ENCODE measurements around the gene MECR. TPM values are rescaled to one million over a fixed set of nuclear protein-coding genes. Genes with fewer than 3 reads are reported as not detected.

Gene MECR
- total and polyA plus RNA-seq, 2 experiments from 2014 or later: 25.7 to 32.3 TPM

DNA sequence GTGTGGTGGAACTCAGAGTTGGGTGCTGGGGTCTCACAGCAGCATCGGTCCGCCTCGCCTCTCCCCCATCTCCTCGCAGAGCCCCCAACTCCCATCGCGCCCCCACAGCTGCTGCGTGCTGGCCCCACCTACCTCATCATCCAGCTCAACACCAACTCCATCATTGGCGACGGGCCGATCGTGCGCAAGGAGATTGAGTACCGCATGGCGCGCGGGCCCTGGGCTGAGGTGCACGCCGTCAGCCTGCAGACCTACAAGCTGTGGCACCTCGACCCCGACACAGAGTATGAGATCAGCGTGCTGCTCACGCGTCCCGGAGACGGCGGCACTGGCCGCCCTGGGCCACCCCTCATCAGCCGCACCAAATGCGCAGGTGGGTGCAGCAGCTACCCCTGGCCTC, 29.8 kb upstream of the MECR start:
- Histone ChIP-seq H3K4me3 (peak overlapping the region; percentile 72), H3K36me3 (ENCODE audit: insufficient read depth) (no peaks in the 10 kb centered on the region), H3K79me2 (replicated peaks; ENCODE audit: insufficient read depth) (0 out of 2 replicates have a peak, but pooled peaks cover 6% of the 10 kb centered on the region), H3K4me2 (peak overlapping the region; percentile 95), H3F3A (replicated peaks; ENCODE audit: low read depth) (no peaks in the 10 kb centered on the region), H4K20me1 (replicated peaks; ENCODE audit: insufficient read depth) (peaks cover 2% of the 10 kb centered on the region; the same call in 1 of the 2 replicates), H2AFZ (peak overlapping the region; percentile 95), H3K4me1 (ENCODE audit: insufficient read depth) (peaks cover 31% of the 10 kb centered on the region), H3K9me2 (ENCODE audit: insufficient read depth) (no peaks in the 10 kb centered on the region), H3K27me3 (ENCODE audit: insufficient read depth) (peaks cover 50% of the 10 kb centered on the region), H3K27ac (ENCODE audit: low read depth) (no peak overlapping the region)
- Mint-ChIP-seq H3K9me3 (no peaks in the 10 kb centered on the region; the same call in 2 of the 3 replicates), H3K4me3 (peak overlapping the region; percentile 81), H3K27ac (no peak overlapping the region), H3K36me3 (ENCODE audit: low read depth) (peaks cover 5% of the 10 kb centered on the region; the same call in 2 of the 3 replicates), H3K27me3 (ENCODE audit: insufficient read depth, low read depth, poor library complexity) (peaks cover 49% of the 10 kb centered on the region), H3K4me1 (peaks cover 40% of the 10 kb centered on the region)
- ATAC-seq (peak; percentile 35), DNase-seq (ENCODE audit: low spot score) (peak; percentile 79)
- TF ChIP-seq ZNF114 (CRISPR knock-in tag; IDR thresholded peaks at IDR 0.05): no peak
- TF ChIP-seq, protein P1, sequence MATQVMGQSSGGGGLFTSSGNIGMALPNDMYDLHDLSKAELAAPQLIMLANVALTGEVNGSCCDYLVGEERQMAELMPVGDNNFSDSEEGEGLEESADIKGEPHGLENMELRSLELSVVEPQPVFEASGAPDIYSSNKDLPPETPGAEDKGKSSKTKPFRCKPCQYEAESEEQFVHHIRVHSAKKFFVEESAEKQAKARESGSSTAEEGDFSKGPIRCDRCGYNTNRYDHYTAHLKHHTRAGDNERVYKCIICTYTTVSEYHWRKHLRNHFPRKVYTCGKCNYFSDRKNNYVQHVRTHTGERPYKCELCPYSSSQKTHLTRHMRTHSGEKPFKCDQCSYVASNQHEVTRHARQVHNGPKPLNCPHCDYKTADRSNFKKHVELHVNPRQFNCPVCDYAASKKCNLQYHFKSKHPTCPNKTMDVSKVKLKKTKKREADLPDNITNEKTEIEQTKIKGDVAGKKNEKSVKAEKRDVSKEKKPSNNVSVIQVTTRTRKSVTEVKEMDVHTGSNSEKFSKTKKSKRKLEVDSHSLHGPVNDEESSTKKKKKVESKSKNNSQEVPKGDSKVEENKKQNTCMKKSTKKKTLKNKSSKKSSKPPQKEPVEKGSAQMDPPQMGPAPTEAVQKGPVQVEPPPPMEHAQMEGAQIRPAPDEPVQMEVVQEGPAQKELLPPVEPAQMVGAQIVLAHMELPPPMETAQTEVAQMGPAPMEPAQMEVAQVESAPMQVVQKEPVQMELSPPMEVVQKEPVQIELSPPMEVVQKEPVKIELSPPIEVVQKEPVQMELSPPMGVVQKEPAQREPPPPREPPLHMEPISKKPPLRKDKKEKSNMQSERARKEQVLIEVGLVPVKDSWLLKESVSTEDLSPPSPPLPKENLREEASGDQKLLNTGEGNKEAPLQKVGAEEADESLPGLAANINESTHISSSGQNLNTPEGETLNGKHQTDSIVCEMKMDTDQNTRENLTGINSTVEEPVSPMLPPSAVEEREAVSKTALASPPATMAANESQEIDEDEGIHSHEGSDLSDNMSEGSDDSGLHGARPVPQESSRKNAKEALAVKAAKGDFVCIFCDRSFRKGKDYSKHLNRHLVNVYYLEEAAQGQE (IDR thresholded peaks at IDR 0.05; ENCODE audit: unreplicated experiment): no peak
- TF ChIP-seq, protein P2, sequence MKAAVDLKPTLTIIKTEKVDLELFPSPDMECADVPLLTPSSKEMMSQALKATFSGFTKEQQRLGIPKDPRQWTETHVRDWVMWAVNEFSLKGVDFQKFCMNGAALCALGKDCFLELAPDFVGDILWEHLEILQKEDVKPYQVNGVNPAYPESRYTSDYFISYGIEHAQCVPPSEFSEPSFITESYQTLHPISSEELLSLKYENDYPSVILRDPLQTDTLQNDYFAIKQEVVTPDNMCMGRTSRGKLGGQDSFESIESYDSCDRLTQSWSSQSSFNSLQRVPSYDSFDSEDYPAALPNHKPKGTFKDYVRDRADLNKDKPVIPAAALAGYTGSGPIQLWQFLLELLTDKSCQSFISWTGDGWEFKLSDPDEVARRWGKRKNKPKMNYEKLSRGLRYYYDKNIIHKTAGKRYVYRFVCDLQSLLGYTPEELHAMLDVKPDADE (IDR thresholded peaks at IDR 0.05): no peak
- TF ChIP-seq STAT1 (IDR thresholded peaks at IDR 0.05; ENCODE audit: unreplicated experiment): no peak
- TF ChIP-seq, protein P3, sequence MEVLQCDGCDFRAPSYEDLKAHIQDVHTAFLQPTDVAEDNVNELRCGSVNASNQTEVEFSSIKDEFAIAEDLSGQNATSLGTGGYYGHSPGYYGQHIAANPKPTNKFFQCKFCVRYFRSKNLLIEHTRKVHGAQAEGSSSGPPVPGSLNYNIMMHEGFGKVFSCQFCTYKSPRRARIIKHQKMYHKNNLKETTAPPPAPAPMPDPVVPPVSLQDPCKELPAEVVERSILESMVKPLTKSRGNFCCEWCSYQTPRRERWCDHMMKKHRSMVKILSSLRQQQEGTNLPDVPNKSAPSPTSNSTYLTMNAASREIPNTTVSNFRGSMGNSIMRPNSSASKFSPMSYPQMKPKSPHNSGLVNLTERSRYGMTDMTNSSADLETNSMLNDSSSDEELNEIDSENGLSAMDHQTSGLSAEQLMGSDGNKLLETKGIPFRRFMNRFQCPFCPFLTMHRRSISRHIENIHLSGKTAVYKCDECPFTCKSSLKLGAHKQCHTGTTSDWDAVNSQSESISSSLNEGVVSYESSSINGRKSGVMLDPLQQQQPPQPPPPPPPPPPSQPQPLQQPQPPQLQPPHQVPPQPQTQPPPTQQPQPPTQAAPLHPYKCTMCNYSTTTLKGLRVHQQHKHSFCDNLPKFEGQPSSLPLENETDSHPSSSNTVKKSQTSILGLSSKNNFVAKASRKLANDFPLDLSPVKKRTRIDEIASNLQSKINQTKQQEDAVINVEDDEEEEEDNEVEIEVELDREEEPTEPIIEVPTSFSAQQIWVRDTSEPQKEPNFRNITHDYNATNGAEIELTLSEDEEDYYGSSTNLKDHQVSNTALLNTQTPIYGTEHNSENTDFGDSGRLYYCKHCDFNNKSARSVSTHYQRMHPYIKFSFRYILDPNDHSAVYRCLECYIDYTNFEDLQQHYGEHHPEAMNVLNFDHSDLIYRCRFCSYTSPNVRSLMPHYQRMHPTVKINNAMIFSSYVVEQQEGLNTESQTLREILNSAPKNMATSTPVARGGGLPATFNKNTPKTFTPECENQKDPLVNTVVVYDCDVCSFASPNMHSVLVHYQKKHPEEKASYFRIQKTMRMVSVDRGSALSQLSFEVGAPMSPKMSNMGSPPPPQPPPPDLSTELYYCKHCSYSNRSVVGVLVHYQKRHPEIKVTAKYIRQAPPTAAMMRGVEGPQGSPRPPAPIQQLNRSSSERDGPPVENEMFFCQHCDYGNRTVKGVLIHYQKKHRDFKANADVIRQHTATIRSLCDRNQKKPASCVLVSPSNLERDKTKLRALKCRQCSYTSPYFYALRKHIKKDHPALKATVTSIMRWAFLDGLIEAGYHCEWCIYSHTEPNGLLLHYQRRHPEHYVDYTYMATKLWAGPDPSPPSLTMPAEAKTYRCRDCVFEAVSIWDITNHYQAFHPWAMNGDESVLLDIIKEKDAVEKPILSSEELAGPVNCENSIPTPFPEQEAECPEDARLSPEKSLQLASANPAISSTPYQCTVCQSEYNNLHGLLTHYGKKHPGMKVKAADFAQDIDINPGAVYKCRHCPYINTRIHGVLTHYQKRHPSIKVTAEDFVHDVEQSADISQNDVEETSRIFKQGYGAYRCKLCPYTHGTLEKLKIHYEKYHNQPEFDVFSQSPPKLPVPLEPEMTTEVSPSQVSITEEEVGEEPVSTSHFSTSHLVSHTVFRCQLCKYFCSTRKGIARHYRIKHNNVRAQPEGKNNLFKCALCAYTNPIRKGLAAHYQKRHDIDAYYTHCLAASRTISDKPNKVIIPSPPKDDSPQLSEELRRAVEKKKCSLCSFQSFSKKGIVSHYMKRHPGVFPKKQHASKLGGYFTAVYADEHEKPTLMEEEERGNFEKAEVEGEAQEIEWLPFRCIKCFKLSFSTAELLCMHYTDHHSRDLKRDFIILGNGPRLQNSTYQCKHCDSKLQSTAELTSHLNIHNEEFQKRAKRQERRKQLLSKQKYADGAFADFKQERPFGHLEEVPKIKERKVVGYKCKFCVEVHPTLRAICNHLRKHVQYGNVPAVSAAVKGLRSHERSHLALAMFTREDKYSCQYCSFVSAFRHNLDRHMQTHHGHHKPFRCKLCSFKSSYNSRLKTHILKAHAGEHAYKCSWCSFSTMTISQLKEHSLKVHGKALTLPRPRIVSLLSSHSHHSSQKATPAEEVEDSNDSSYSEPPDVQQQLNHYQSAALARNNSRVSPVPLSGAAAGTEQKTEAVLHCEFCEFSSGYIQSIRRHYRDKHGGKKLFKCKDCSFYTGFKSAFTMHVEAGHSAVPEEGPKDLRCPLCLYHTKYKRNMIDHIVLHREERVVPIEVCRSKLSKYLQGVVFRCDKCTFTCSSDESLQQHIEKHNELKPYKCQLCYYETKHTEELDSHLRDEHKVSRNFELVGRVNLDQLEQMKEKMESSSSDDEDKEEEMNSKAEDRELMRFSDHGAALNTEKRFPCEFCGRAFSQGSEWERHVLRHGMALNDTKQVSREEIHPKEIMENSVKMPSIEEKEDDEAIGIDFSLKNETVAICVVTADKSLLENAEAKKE (CRISPR knock-in tag; IDR thresholded peaks at IDR 0.05): no peak
- TF ChIP-seq, protein P4, sequence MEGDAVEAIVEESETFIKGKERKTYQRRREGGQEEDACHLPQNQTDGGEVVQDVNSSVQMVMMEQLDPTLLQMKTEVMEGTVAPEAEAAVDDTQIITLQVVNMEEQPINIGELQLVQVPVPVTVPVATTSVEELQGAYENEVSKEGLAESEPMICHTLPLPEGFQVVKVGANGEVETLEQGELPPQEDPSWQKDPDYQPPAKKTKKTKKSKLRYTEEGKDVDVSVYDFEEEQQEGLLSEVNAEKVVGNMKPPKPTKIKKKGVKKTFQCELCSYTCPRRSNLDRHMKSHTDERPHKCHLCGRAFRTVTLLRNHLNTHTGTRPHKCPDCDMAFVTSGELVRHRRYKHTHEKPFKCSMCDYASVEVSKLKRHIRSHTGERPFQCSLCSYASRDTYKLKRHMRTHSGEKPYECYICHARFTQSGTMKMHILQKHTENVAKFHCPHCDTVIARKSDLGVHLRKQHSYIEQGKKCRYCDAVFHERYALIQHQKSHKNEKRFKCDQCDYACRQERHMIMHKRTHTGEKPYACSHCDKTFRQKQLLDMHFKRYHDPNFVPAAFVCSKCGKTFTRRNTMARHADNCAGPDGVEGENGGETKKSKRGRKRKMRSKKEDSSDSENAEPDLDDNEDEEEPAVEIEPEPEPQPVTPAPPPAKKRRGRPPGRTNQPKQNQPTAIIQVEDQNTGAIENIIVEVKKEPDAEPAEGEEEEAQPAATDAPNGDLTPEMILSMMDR (conservative IDR thresholded peaks at IDR 0.05; ENCODE audit: low read depth in 2 of 2): no peak
- TF ChIP-seq POLR2AphosphoS5 (IDR thresholded peaks at IDR 0.05; ENCODE audit: low read depth): no peak
- no peak for TF ChIP-seq EZH2phosphoT487 (IDR thresholded peaks at IDR 0.05; ENCODE audit: unreplicated experiment)
- TF ChIP-seq JUNB (IDR thresholded peaks at IDR 0.05; ENCODE audit: unreplicated experiment): no peak
- no peak for TF ChIP-seq EZH2 (IDR thresholded peaks at IDR 0.05; ENCODE audit: low read depth, unreplicated experiment)
- no peak for TF ChIP-seq ZNF331 (CRISPR knock-in tag; IDR thresholded peaks at IDR 0.05; ENCODE audit: low read depth)
- no peak for TF ChIP-seq CREB1 (CRISPR knock-in tag; IDR thresholded peaks at IDR 0.05; ENCODE audit: low read depth)
- TF ChIP-seq NANOG (IDR thresholded peaks at IDR 0.05; ENCODE audit: borderline replicate concordance): no peak
